ENCODE data around the gene ARHGAP24. TPM values are rescaled to one million over a fixed set of nuclear protein-coding genes. Genes with fewer than 3 reads are reported as not detected.

Gene ARHGAP24
- total RNA-seq, 1 experiment from 2014 or later: 1.3 TPM

- no peak for TF ChIP-seq CTCF (IDR thresholded peaks at IDR 0.05 in 2 of 3, conservative IDR thresholded peaks at IDR 0.05 in 1 of 3; ENCODE audit: borderline replicate concordance in 1 of 3, insufficient read depth in 1 of 3, low read depth in 2 of 3, low read length in 2 of 3)
- TF ChIP-seq SP1 (IDR thresholded peaks at IDR 0.05; ENCODE audit: low read depth): no peak
- TF ChIP-seq, protein P1, sequence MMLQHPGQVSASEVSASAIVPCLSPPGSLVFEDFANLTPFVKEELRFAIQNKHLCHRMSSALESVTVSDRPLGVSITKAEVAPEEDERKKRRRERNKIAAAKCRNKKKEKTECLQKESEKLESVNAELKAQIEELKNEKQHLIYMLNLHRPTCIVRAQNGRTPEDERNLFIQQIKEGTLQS (IDR thresholded peaks at IDR 0.05): no peak
- TF ChIP-seq, protein P2, sequence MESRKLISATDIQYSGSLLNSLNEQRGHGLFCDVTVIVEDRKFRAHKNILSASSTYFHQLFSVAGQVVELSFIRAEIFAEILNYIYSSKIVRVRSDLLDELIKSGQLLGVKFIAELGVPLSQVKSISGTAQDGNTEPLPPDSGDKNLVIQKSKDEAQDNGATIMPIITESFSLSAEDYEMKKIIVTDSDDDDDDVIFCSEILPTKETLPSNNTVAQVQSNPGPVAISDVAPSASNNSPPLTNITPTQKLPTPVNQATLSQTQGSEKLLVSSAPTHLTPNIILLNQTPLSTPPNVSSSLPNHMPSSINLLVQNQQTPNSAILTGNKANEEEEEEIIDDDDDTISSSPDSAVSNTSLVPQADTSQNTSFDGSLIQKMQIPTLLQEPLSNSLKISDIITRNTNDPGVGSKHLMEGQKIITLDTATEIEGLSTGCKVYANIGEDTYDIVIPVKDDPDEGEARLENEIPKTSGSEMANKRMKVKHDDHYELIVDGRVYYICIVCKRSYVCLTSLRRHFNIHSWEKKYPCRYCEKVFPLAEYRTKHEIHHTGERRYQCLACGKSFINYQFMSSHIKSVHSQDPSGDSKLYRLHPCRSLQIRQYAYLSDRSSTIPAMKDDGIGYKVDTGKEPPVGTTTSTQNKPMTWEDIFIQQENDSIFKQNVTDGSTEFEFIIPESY (IDR thresholded peaks at IDR 0.05; ENCODE audit: extremely low read depth, insufficient replicate concordance, low read length): no peak
- no peak for TF ChIP-seq ELF1 (IDR thresholded peaks at IDR 0.05; ENCODE audit: borderline replicate concordance, low read depth)
- TF ChIP-seq CEBPB (IDR thresholded peaks at IDR 0.05; ENCODE audit: low read depth): no peak
- no peak for TF ChIP-seq SIN3A (IDR thresholded peaks at IDR 0.05; ENCODE audit: low read depth)
These were observed 213.2 kb downstream of the ARHGAP24 start (continued) for GRCh38 chr4:85688055-85688740.

DNA sequence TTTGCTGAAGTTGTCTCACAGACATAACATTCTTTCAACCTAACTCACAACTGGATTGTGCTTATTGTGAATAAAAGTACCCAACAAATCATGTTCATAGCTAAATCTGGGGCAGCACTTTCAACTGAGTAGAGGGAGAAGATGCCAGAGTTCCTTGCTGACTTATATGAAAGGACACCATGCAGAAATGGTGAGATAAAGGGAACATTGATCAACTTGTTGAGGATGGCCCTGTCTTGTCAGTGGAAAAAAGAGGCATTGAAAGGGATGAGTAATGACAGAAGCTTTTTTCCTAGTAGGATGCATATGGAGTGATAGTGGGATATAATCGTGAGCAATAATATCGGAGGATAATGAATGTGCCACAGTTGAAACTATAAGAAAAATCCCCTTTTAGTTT, 221.7 kb downstream of the ARHGAP24 start:
- intact Hi-C loops (cut with micrococcal nuclease): no loop called here
- POLR2A ChIA-PET: no interaction called here
- Histone ChIP-seq H3K79me2 (ENCODE audit: insufficient read depth, low read length) (no peaks in the 10 kb centered on the region), H3K27ac (ENCODE audit: low read depth, low read length) (no peak overlapping the region), H3K9me2 (ENCODE audit: insufficient read depth) (no peaks in the 10 kb centered on the region), H3K27me3 (ENCODE audit: insufficient read depth, low read length) (no peaks in the 10 kb centered on the region), H3K4me1 (ENCODE audit: control insufficient read depth in 1 of 2, insufficient read depth in 2 of 2, low read length in 2 of 2) (no peaks in the 10 kb centered on the region), H3K4me3 (replicated peaks in 1 of 2; ENCODE audit: low read depth in 1 of 2, low read length in 2 of 2) (no peak overlapping the region), H3K9me3 (ENCODE audit: control insufficient read depth in 1 of 2, insufficient read depth in 1 of 2, low read depth in 1 of 2, low read length in 2 of 2) (no peaks in the 10 kb centered on the region), H4K20me1 (ENCODE audit: insufficient read depth) (no peaks in the 10 kb centered on the region), H3K36me3 (ENCODE audit: control insufficient read depth in 1 of 2, insufficient read depth in 2 of 2, low read length in 2 of 2) (no peaks in the 10 kb centered on the region), H2AFZ (ENCODE audit: low read depth, low read length, poor library complexity, severe bottlenecking) (no peak overlapping the region), H3K9ac (ENCODE audit: low read length) (no peak overlapping the region), H3K4me2 (ENCODE audit: low read length) (no peak overlapping the region)
- BruUV-seq (replicated peaks): no TSS peak
- ATAC-seq (no peak), DNase-seq (ENCODE audit: low read depth, low spot score) (no peak)
- RAD21 ChIA-PET (ENCODE audit: low non-redundant PET in 1 of 2, low total read pairs in 2 of 2, uncharacterized antibody in 2 of 2, unreplicated experiment in 2 of 2): no interaction called here
- CTCF ChIA-PET: no interaction called here
- no peak for TF ChIP-seq CTCF (IDR thresholded peaks at IDR 0.05 in 2 of 3, conservative IDR thresholded peaks at IDR 0.05 in 1 of 3; ENCODE audit: borderline replicate concordance in 1 of 3, insufficient read depth in 1 of 3, low read depth in 2 of 3, low read length in 2 of 3)
- TF ChIP-seq CBX3 (IDR thresholded peaks at IDR 0.05; ENCODE audit: low read depth): no peak
- TF ChIP-seq, protein P2 (IDR thresholded peaks at IDR 0.05; ENCODE audit: extremely low read depth, insufficient replicate concordance, low read length): no peak
- no peak for TF ChIP-seq POLR2A (IDR thresholded peaks at IDR 0.05; ENCODE audit: borderline replicate concordance, extremely low read depth, insufficient read depth, insufficient read length)
- TF ChIP-seq ELF1 (IDR thresholded peaks at IDR 0.05; ENCODE audit: borderline replicate concordance, low read depth): no peak
- no peak for TF ChIP-seq EGR1 (IDR thresholded peaks at IDR 0.05; ENCODE audit: low read depth)
- no peak for TF ChIP-seq RAD21 (IDR thresholded peaks at IDR 0.05; ENCODE audit: low read depth)
